Keratinocyte (primary cell): ENCODE results near the gene RNF44. TPM values are rescaled to one million over a fixed set of nuclear protein-coding genes. Genes with fewer than 3 reads are reported as not detected.

Experiments used
- DNase-seq: peaks from one replicate; pipeline ENCODE4 v3.0.0-alpha.2; 2011; ENCODE audit warnings: low read depth, missing footprints, low spot score
- FAIRE-seq: peaks from 2 replicates; lab custom pipeline; 2011; peaks lifted over from hg19 to GRCh38; lab: Jason Lieb, UNC
- H2AFZ ChIP-seq: 2 replicates; pipeline ENCODE4 v1.6.0; 2012; ENCODE audit warnings: low read length, control low read depth, inconsistent platforms; ENCODE audit not compliant: control insufficient read depth
- H3K27ac ChIP-seq: 2 replicates; pipeline ENCODE4 v1.5.1; 2011; ENCODE audit warnings: low read length; ENCODE audit not compliant: control insufficient read depth, insufficient read depth
- H3K27me3 ChIP-seq: 3 replicates; pipeline ENCODE4 v1.6.0; 2011; ENCODE audit warnings: low read length; ENCODE audit not compliant: control insufficient read depth, insufficient read depth; ENCODE audit errors: extremely low read depth
- H3K36me3 ChIP-seq, 2 experiments: 2 replicates in 1 of 2; 3 replicates in 1 of 2; pipeline ENCODE4 v1.5.1; 2011; ENCODE audit warnings: low read length in 2 of 2, mild to moderate bottlenecking in 1 of 2; ENCODE audit not compliant: control insufficient read depth in 2 of 2, insufficient read depth in 2 of 2; ENCODE audit errors: extremely low read depth in 1 of 2
- H3K4me1 ChIP-seq: 3 replicates; pipeline ENCODE4 v1.5.1; 2011; ENCODE audit warnings: low read length; ENCODE audit not compliant: control insufficient read depth, insufficient read depth; ENCODE audit errors: extremely low read depth
- H3K4me2 ChIP-seq: 3 replicates; pipeline ENCODE4 v1.6.0; 2011; ENCODE audit warnings: low read depth, low read length; ENCODE audit not compliant: control insufficient read depth, insufficient read depth; ENCODE audit errors: extremely low read depth
- H3K4me3 ChIP-seq, 3 experiments: fragments of 200-600 bp in 1 of 3; sonication (generic) in 1 of 3; 2 replicates in 2 of 3; 3 replicates in 1 of 3; pipeline ENCODE4 v1.5.1; 2011 to 2016; ENCODE audit warnings: low read length in 3 of 3, mild to moderate bottlenecking in 3 of 3, control low read depth in 2 of 3, inconsistent platforms in 1 of 3, low read depth in 1 of 3, mixed read lengths in 1 of 3, mixed run types in 1 of 3, moderate library complexity in 1 of 3; ENCODE audit not compliant: control insufficient read depth in 2 of 3, insufficient read depth in 2 of 3; ENCODE audit errors: extremely low read depth in 1 of 3
- H3K79me2 ChIP-seq: 2 replicates; pipeline ENCODE4 v1.6.0; 2012; ENCODE audit warnings: low read length; ENCODE audit not compliant: control insufficient read depth, insufficient read depth
- H3K9ac ChIP-seq: 3 replicates; pipeline ENCODE4 v1.6.0; 2011; ENCODE audit warnings: low read length; ENCODE audit not compliant: control insufficient read depth, insufficient read depth; ENCODE audit errors: extremely low read depth
- H3K9me1 ChIP-seq: 3 replicates; pipeline ENCODE4 v1.6.0; 2011; ENCODE audit warnings: low read length; ENCODE audit not compliant: control insufficient read depth, insufficient read depth; ENCODE audit errors: extremely low read depth
- H3K9me3 ChIP-seq: 2 replicates; pipeline ENCODE4 v1.5.1; 2012; ENCODE audit warnings: low read depth, low read length; ENCODE audit not compliant: control insufficient read depth
- H4K20me1 ChIP-seq: 3 replicates; pipeline ENCODE4 v1.6.0; 2011; ENCODE audit warnings: low read length; ENCODE audit not compliant: control insufficient read depth, insufficient read depth; ENCODE audit errors: extremely low read depth
- CTCF ChIP-seq, 3 experiments: IDR thresholded peaks in 1 of 3; conservative IDR thresholded peaks in 1 of 3; optimal IDR thresholded peaks in 1 of 3; 2 replicates in 2 of 3; 3 replicates in 1 of 3; pipeline versions ENCODE3 to v1.5.1; 2011; ENCODE audit warnings: low read length in 3 of 3, mild to moderate bottlenecking in 3 of 3, moderate library complexity in 2 of 3, control low read depth in 1 of 3, inconsistent platforms in 1 of 3; ENCODE audit not compliant: insufficient read depth in 2 of 3; ENCODE audit errors: extremely low read depth in 1 of 3
- EZH2 ChIP-seq: IDR thresholded peaks from one replicate; pipeline ENCODE4 v1.6.1; 2012; ENCODE audit warnings: inconsistent platforms, mild to moderate bottlenecking, low read length, moderate library complexity
- dilution Hi-C: fragments of 300-500 bp; cut with MboI; formaldehyde crosslinking; loops from one replicate; pipeline ENCODE4 v1.7.0; 2020; ENCODE audit warnings: low sequenced_read_pairs; ENCODE audit not compliant: extremely low pct_ligation_motif_present
- polyA plus RNA-seq, 5 experiments: library from polyadenylated mRNA; depleted of rRNA in 3 of 5; stranded (reverse) in 3 of 5; stranded (forward) in 1 of 5; unstranded in 1 of 5; fragments of >200 nt; gene quantifications; 1 replicate in 1 of 5; 2 replicates in 3 of 5; 3 replicates in 1 of 5; pipeline versions ENCODE4 v1.2.1 to v1.2.3, GENCODE V29; 2011 to 2012; ENCODE audit warnings: missing spikeins in 2 of 5, low read depth in 1 of 5, low replicate concordance in 1 of 5

The RNF44 gene
- polyA plus RNA-seq, 1 donor (not counting 4 experiments of a cell fraction or from before 2014, with no cell fraction given): 5.3 TPM

GRCh38 chr5:176525677-176526076, 11.5 kb downstream of the RNF44 start:
- no peak overlapping the region for H3K9ac ChIP-seq
- no peaks in the 10 kb centered on the region for H3K9me3 ChIP-seq
- H3K9me1 ChIP-seq: peaks cover 3% of the 10 kb centered on the region
- H3K4me1 ChIP-seq: peaks cover 11% of the 10 kb centered on the region
- no peak overlapping the region for H3K27ac ChIP-seq
- dilution Hi-C loops: no loop called here
- peaks cover 18 to 21% of the 10 kb centered on the region in 2 experiments for H3K36me3 ChIP-seq
- H2AFZ ChIP-seq: no peak overlapping the region
- H3K4me3 ChIP-seq: no peak overlapping the region
- no peaks in the 10 kb centered on the region for H4K20me1 ChIP-seq
- no peaks in the 10 kb centered on the region for H3K27me3 ChIP-seq
- FAIRE-seq (no peak), DNase-seq (no peak)
- H3K4me2 ChIP-seq: no peak overlapping the region
- TF ChIP-seq CTCF (optimal IDR thresholded peaks at IDR 0.05 in 1 of 3, IDR thresholded peaks at IDR 0.05 in 1 of 3, conservative IDR thresholded peaks at IDR 0.05 in 1 of 3; ENCODE audit: extremely low read depth in 1 of 3, insufficient read depth in 2 of 3, low read length in 3 of 3): no peak
- TF ChIP-seq EZH2: no peak
- no peaks in the 10 kb centered on the region for H3K79me2 ChIP-seq

DNA sequence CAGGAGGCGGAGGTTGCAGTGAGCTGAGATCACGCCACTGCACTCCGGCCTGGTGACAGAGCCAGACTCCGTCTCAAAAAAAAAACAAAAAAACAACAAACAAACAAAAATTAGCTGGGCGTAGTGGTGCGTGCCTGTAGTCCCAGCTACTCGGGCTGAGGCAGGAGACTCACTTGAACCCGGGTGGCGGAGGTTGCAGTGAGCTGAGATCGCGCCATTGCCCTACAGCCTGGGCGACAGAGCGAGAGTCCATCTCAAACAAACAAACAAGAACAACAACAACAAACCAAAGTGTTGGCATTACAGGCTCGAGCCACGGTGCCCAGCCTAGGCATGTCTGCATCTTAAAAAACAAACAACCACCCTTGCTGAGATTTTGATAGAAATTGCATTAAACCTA, 12.2 kb downstream of the RNF44 start:
- Histone ChIP-seq H3K9me3 (no peaks in the 10 kb centered on the region), H3K9me1 (peaks cover 3% of the 10 kb centered on the region), H3K4me2 (no peak overlapping the region), H3K9ac (no peak overlapping the region), H4K20me1 (no peaks in the 10 kb centered on the region), H3K4me1 (peaks cover 11% of the 10 kb centered on the region), H3K4me3 (no peak overlapping the region), H3K27me3 (no peaks in the 10 kb centered on the region), H3K27ac (no peak overlapping the region), H3K36me3 (peaks cover 18 to 19% of the 10 kb centered on the region in 2 experiments), H3K79me2 (no peaks in the 10 kb centered on the region), H2AFZ (no peak overlapping the region)
- FAIRE-seq: no peak
- no peak for DNase-seq
- TF ChIP-seq EZH2 (no peak), CTCF (optimal IDR thresholded peaks at IDR 0.05 in 1 of 3, IDR thresholded peaks at IDR 0.05 in 1 of 3, conservative IDR thresholded peaks at IDR 0.05 in 1 of 3; ENCODE audit: extremely low read depth in 1 of 3, insufficient read depth in 2 of 3, low read length in 3 of 3) (no peak)
- dilution Hi-C loops: no loop called here
